IMR-90 (cell line): Measurements from ENCODE around the gene PCBP1. TPM values are rescaled to one million over a fixed set of nuclear protein-coding genes. Genes with fewer than 3 reads are reported as not detected.

Experiments used
- ATAC-seq: fragments of 200-7000 bp; cut with Tn5 transposase; 2 replicates; pipeline ENCODE4 v1.9.1; 2020; ENCODE audit warnings: low read depth, mild to moderate bottlenecking, moderate library complexity
- BruUV-seq: library from RNA; stranded (reverse); fragments of 400-500 nt; replicated peaks from 2 replicates; lab custom pipeline; 2021; lab: Mats Ljungman, UMichigan
- CTCF ChIA-PET: fragments of 300-600 bp; formaldehyde crosslinking; extraction: SDS; loops from one replicate; lab custom pipeline; 2021; ENCODE audit warnings: antibody characterized with exemption; lab: Yijun Ruan, JAX
- POLR2A ChIA-PET: fragments of 300-600 bp; sonication (Branson Sonifier 250); formaldehyde crosslinking; loops from one replicate; lab custom pipeline; 2022; ENCODE audit warnings: antibody characterized with exemption; ENCODE audit not compliant: unreplicated experiment; lab: Charles Lee
- DNase-seq: peaks from one replicate; pipeline ENCODE4 v3.0.0; 2013
- H2AFZ ChIP-seq: replicated peaks from 2 replicates; pipeline ENCODE3; 2013; ENCODE audit warnings: low read length, mild to moderate bottlenecking; ENCODE audit not compliant: poor library complexity
- H2AK5ac ChIP-seq: 2 replicates; pipeline ENCODE4 v1.6.1; 2013; ENCODE audit warnings: low read depth, low read length, inconsistent platforms
- H2AK9ac ChIP-seq: replicated peaks from 2 replicates; pipeline ENCODE3; 2013; ENCODE audit warnings: mild to moderate bottlenecking, low read depth, low read length, moderate library complexity; ENCODE audit not compliant: poor library complexity
- H2BK120ac ChIP-seq: 2 replicates; pipeline ENCODE4 v1.6.1; 2013; ENCODE audit warnings: low read depth, low read length, inconsistent platforms
- H2BK15ac ChIP-seq: 3 replicates; pipeline ENCODE4 v1.6.1; 2013; ENCODE audit warnings: low read depth, low read length, inconsistent platforms
- H2BK20ac ChIP-seq: 2 replicates; pipeline ENCODE4 v1.6.1; 2013; ENCODE audit warnings: low read depth, mild to moderate bottlenecking, inconsistent platforms, low read length, moderate library complexity
- H2BK5ac ChIP-seq: 2 replicates; pipeline ENCODE4 v1.6.1; 2013; ENCODE audit warnings: mild to moderate bottlenecking, low read depth, low read length, inconsistent platforms; ENCODE audit not compliant: poor library complexity, severe bottlenecking
- H3K14ac ChIP-seq: replicated peaks from 2 replicates; pipeline ENCODE4 v1.6.1; 2013; ENCODE audit warnings: low read depth, low read length, inconsistent platforms
- H3K18ac ChIP-seq: 2 replicates; pipeline ENCODE4 v1.6.1; 2013; ENCODE audit warnings: low read depth, low read length, control low read depth
- H3K23ac ChIP-seq: 2 replicates; pipeline ENCODE4 v1.6.1; 2013; ENCODE audit warnings: low read depth, low read length, inconsistent platforms
- H3K27ac ChIP-seq: 2 replicates; pipeline ENCODE4 v1.5.1; 2013; ENCODE audit warnings: mild to moderate bottlenecking, control low read depth, low read length; ENCODE audit not compliant: insufficient read depth
- H3K27me3 ChIP-seq: 2 replicates; pipeline ENCODE4 v1.6.1; 2013; ENCODE audit warnings: low read length; ENCODE audit not compliant: control insufficient read depth, insufficient read depth
- H3K36me3 ChIP-seq: 2 replicates; pipeline ENCODE4 v1.6.1; 2013; ENCODE audit warnings: low read length, mixed read lengths; ENCODE audit not compliant: control insufficient read depth, insufficient read depth
- H3K4ac ChIP-seq: 2 replicates; pipeline ENCODE4 v1.6.1; 2013; ENCODE audit warnings: low read depth, low read length, inconsistent platforms
- H3K4me1 ChIP-seq: 2 replicates; pipeline ENCODE4 v1.6.1; 2013; ENCODE audit warnings: low read length, mixed read lengths; ENCODE audit not compliant: control insufficient read depth, insufficient read depth
- H3K4me2 ChIP-seq: 2 replicates; pipeline ENCODE4 v1.6.1; 2013; ENCODE audit warnings: low read depth, mild to moderate bottlenecking, control low read depth, low read length, moderate library complexity
- H3K4me3 ChIP-seq: 2 replicates; pipeline ENCODE4 v1.5.1; 2013; ENCODE audit warnings: low read depth, mild to moderate bottlenecking, control low read depth, low read length, moderate library complexity; ENCODE audit not compliant: insufficient read depth
- H3K56ac ChIP-seq: 2 replicates; pipeline ENCODE4 v1.6.1; 2013; ENCODE audit warnings: low read length, inconsistent platforms; ENCODE audit not compliant: insufficient read depth; ENCODE audit errors: extremely low read depth
- H3K79me1 ChIP-seq, 2 experiments: 2 replicates each; pipeline ENCODE4 v1.6.1; 2013; ENCODE audit warnings: low read length in 2 of 2, inconsistent platforms in 1 of 2, low read depth in 1 of 2
- H3K9ac ChIP-seq: 2 replicates; pipeline ENCODE4 v1.6.1; 2013; ENCODE audit warnings: low read depth, low read length, control low read depth
- H3K9me1 ChIP-seq: 2 replicates; pipeline ENCODE4 v1.6.1; 2013; ENCODE audit warnings: low read length, inconsistent platforms; ENCODE audit not compliant: insufficient read depth
- H3K9me3 ChIP-seq: 2 replicates; pipeline ENCODE4 v1.6.1; 2013; ENCODE audit warnings: low read length; ENCODE audit not compliant: control insufficient read depth, insufficient read depth
- H4K20me1 ChIP-seq: 2 replicates; pipeline ENCODE4 v1.6.1; 2013; ENCODE audit warnings: low read length, inconsistent platforms; ENCODE audit not compliant: insufficient read depth
- H4K5ac ChIP-seq: 2 replicates; pipeline ENCODE4 v1.6.1; 2013; ENCODE audit warnings: mild to moderate bottlenecking, low read depth, low read length, control low read depth
- H4K8ac ChIP-seq, 2 experiments: 2 replicates each; pipeline ENCODE4 v1.6.1; 2013; ENCODE audit warnings: low read depth in 2 of 2, low read length in 2 of 2, control low read depth in 1 of 2, inconsistent platforms in 1 of 2
- H4K91ac ChIP-seq: 2 replicates; pipeline ENCODE4 v1.6.1; 2013; ENCODE audit warnings: low read depth, low read length, inconsistent platforms; ENCODE audit not compliant: insufficient read depth
- CEBPB ChIP-seq: IDR thresholded peaks from 2 replicates; pipeline ENCODE4 v1.6.1; 2012; ENCODE audit warnings: low read depth, low read length, improper control_type of control experiment
- CTCF ChIP-seq: conservative IDR thresholded peaks from 2 replicates; pipeline ENCODE4 v1.5.1; 2012; ENCODE audit warnings: mild to moderate bottlenecking, low read depth, low read length, improper control_type of control experiment
- ELK1 ChIP-seq: fragments of 150-350 bp; IDR thresholded peaks from 2 replicates; pipeline ENCODE4 v1.6.1; 2016; ENCODE audit warnings: low read depth, mild to moderate bottlenecking, low read length, moderate library complexity, borderline replicate concordance
- USF2 ChIP-seq: fragments of 150-350 bp; IDR thresholded peaks from 2 replicates; pipeline ENCODE4 v1.6.1; 2017; ENCODE audit warnings: mild to moderate bottlenecking, antibody characterized with exemption, low read length, low read depth
- WGBS, 2 experiments: methylation state at CpG; one replicate each; pipeline versions ENCODE4 v1.1.5 to v1.1.7; 2013; ENCODE audit warnings: missing lambda C conversion rate in 2 of 2; ENCODE audit not compliant: insufficient read length in 1 of 2; ENCODE audit errors: extremely low coverage in 2 of 2; 5-methylcytosine and 5-hydroxymethylcytosine counted together
- dilution Hi-C: fragments of 300-500 bp; cut with HindIII; formaldehyde crosslinking; loops from one replicate; pipeline ENCODE4 v1.14.3; 2018; ENCODE audit warnings: low sequenced_read_pairs; ENCODE audit not compliant: unreplicated experiment
- in situ Hi-C: fragments of 300-500 bp; cut with MboI; formaldehyde crosslinking; loops from 3 replicates; pipeline ENCODE4 v1.14.3; 2019; ENCODE audit warnings: low sequenced_read_pairs, inconsistent platforms, mixed read lengths
- intact Hi-C: fragments of 100-400 bp; cut with micrococcal nuclease; formaldehyde crosslinking; loops from 2 replicates; pipeline ENCODE4 v1.10.0; 2022
- polyA plus RNA-seq, 3 experiments: library from polyadenylated mRNA; depleted of rRNA; stranded (reverse); fragments of >200 nt; gene quantifications; 2 replicates each; pipeline ENCODE4 v1.2.3, GENCODE V29; 2012; ENCODE audit warnings: low replicate concordance in 1 of 3
- total RNA-seq: library from RNA; depleted of rRNA; stranded (reverse); fragments of >200 nt; gene quantifications from 2 replicates; pipeline ENCODE4 v1.2.3, GENCODE V29; 2012

The PCBP1 gene
- total and polyA plus RNA-seq, 2 of the 4 experiments (the other 2 are of a cell fraction): 33.7 to 166 TPM

- peak overlapping the region; percentile 100 for H2AK9ac ChIP-seq
- peak overlapping the region; percentile 87 for H2BK20ac ChIP-seq
- H3K4me2 ChIP-seq: peak overlapping the region; percentile 94
- peaks cover 6% of the 10 kb centered on the region for H3K4me1 ChIP-seq
- peak overlapping the region; percentile 99 for H3K4ac ChIP-seq
- ChIA-PET CTCF (no interaction called here), POLR2A (no interaction called here)
- H2BK5ac ChIP-seq: peak overlapping the region; percentile 99
- peak overlapping the region; percentile 98 for H3K56ac ChIP-seq
- H3K9me3 ChIP-seq: no peaks in the 10 kb centered on the region
- peak overlapping the region; percentile 100 for H3K27ac ChIP-seq
- peak overlapping the region; percentile 99 for H3K18ac ChIP-seq
- peak overlapping the region; percentile 100 for H4K8ac ChIP-seq
- BruUV-seq: TSS peak; percentile 57
- intact Hi-C loops: loop anchor here (5.0 to 10.0 kb wide), 2 partner anchors 162 to 361 kb away; partner anchors contain the start of gene TIA1
- peak overlapping the region; percentile 98 for H3K23ac ChIP-seq
- peak overlapping the region; percentile 100 for H4K5ac ChIP-seq
- peak overlapping the region; percentile 97 for H2BK15ac ChIP-seq
- peak overlapping the region; percentile 93 for H2BK120ac ChIP-seq
- peak overlapping the region; percentile 100 for H4K91ac ChIP-seq
- TF ChIP-seq USF2: peak; percentile 26; the same call in 1 of the 2 replicates
- TF ChIP-seq ELK1: no peak
- no peak for TF ChIP-seq CEBPB
- no peak for TF ChIP-seq CTCF
- H3K36me3 ChIP-seq: peaks cover 28% of the 10 kb centered on the region
- ATAC-seq: no peak
- H3K27me3 ChIP-seq: no peaks in the 10 kb centered on the region
- DNase-seq: no peak
- peaks cover 10% of the 10 kb centered on the region for H4K20me1 ChIP-seq
- peak overlapping the region; percentile 41 for H3K4me3 ChIP-seq
- dilution Hi-C loops: no loop called here
- in situ Hi-C loops: no loop called here
- H3K9ac ChIP-seq: peak overlapping the region; percentile 97
- WGBS, 2 experiments: 20% methylated on average over 14 of the region's 22 CpGs; no CpG with 5 or more reads in 1 of the 2 experiments
- peaks cover 14% of the 10 kb centered on the region for H3K9me1 ChIP-seq
- H3K14ac ChIP-seq: peak overlapping the region; percentile 99
- H3K79me1 ChIP-seq: peaks cover 19 to 52% of the 10 kb centered on the region in 2 experiments
- peak overlapping the region; percentile 94 for H2AFZ ChIP-seq
- peak overlapping the region; percentile 99 for H2AK5ac ChIP-seq
Observed at GRCh38 chr2:70085711-70086277, 1.5 kb upstream of the PCBP1 start.
